ENCODE data around the gene CCT6B. TPM values are rescaled to one million over a fixed set of nuclear protein-coding genes. Genes with fewer than 3 reads are reported as not detected.

Gene CCT6B
- polyA plus RNA-seq, 3 donors: 0.95 to 1.8 (median 1.4) TPM

DNA sequence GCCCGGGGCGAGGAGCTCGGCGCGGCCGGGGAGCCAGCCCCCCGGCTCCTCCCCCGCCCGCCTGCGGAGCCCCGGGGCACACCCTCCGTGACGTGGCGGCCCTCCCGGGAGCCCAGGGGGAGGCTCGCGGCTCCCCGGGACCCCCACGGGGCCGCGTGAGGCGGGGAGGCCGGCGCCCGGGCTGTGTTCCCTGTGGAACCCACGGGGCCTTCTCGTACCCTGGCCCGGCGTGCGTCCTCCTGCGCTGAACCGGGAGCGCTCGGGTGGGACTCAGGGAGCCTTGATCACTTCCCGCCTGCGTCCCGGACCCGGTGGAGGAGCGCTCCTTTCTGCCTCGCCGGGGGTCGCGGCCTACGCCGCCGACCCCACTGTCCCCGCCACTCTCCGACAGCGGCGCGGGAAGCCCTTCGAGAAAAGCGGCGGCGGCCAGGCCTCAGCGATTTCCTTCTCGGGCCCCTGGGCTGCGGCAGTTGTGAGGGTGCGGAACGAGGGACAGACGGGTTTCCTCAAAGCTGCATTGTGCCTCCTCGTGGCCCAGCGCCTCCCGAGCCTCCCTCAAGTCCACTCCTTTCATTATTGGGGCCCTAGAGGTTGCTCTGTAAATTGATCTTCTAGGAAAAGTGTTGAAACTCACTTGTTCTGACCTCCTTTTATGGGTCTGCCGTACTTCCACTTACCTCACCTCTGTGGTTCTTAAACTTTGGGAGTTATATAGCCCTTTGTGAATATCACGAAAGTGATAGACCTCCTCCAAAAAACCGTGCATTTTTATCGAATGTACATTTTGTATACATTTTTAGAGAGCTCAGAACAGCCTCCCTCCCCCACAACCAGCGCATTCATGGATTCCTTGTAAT is 19.6 kb upstream of the CCT6B start:
- under 1% methylated on average over 55 of the region's 69 CpGs for WGBS (ENCODE audit: insufficient coverage)
- H3K4me3 Mint-ChIP-seq: peak overlapping the region; percentile 82 to 90
- peak overlapping the region; percentile 88 to 96 (median 94) for H3K27ac Mint-ChIP-seq
- H3K9me3 Mint-ChIP-seq: no peaks in the 10 kb centered on the region
- peak; percentile 70 to 79 (median 75) for DNase-seq
- H3K4me1 Mint-ChIP-seq: peaks cover 29% of the 10 kb centered on the region
- peaks cover 0 to 4% (median 3%) of the 10 kb centered on the region in 3 donors for H3K27me3 Mint-ChIP-seq (ENCODE audit: low read depth in 3 of 3)
- peak overlapping the region; percentile 80 for H3K4me2 ChIP-seq (replicated peaks; ENCODE audit: extremely low read depth, low read length, poor library complexity, severe bottlenecking)
- H3K36me3 Mint-ChIP-seq: peaks cover 25 to 29% of the 10 kb centered on the region in 2 donors
- H3K4me3 ChIP-seq (replicated peaks in 1 of 3; ENCODE audit: low read depth in 2 of 3, low read length in 3 of 3): peak overlapping the region; percentile 68 to 86 (median 83)
- peaks cover 10 to 33% of the 10 kb centered on the region in 2 donors for H3K36me3 ChIP-seq (replicated peaks in 1 of 2; ENCODE audit: control insufficient read depth in 1 of 2, insufficient read depth in 2 of 2, low read length in 2 of 2)
- H3K27ac ChIP-seq (ENCODE audit: low read depth in 1 of 2, low read length in 2 of 2): peak overlapping the region; percentile 94
- peaks cover 39% of the 10 kb centered on the region for H3K79me2 ChIP-seq (ENCODE audit: insufficient read depth, low read length)
- H4K20me1 ChIP-seq (ENCODE audit: insufficient read depth, low read length): no peaks in the 10 kb centered on the region
- no peaks in the 10 kb centered on the region for H3K27me3 ChIP-seq (ENCODE audit: control insufficient read depth in 2 of 2, insufficient read depth in 2 of 2, low read length in 2 of 2)
- peaks cover 16 to 22% of the 10 kb centered on the region in 2 donors for H3K4me1 ChIP-seq (ENCODE audit: control insufficient read depth in 1 of 2, insufficient read depth in 2 of 2, low read length in 2 of 2)
- peak overlapping the region; percentile 98 for H3K9ac ChIP-seq (ENCODE audit: insufficient read depth, low read length, poor library complexity, severe bottlenecking)
- intact Hi-C loops (cut with micrococcal nuclease): loop anchor here in 1 of 2 donors (5.0 kb wide), 1 partner anchor 106 kb away; no protein-coding TSS in a partner anchor
- H2AFZ ChIP-seq (ENCODE audit: insufficient read depth, low read depth, low read length, poor library complexity, severe bottlenecking): peak overlapping the region; percentile 87
- H3K9me3 ChIP-seq (replicated peaks in 1 of 2; ENCODE audit: control insufficient read depth in 1 of 2, insufficient read depth in 1 of 2, low read length in 2 of 2): no peaks in the 10 kb centered on the region
- TF ChIP-seq, protein P1, sequence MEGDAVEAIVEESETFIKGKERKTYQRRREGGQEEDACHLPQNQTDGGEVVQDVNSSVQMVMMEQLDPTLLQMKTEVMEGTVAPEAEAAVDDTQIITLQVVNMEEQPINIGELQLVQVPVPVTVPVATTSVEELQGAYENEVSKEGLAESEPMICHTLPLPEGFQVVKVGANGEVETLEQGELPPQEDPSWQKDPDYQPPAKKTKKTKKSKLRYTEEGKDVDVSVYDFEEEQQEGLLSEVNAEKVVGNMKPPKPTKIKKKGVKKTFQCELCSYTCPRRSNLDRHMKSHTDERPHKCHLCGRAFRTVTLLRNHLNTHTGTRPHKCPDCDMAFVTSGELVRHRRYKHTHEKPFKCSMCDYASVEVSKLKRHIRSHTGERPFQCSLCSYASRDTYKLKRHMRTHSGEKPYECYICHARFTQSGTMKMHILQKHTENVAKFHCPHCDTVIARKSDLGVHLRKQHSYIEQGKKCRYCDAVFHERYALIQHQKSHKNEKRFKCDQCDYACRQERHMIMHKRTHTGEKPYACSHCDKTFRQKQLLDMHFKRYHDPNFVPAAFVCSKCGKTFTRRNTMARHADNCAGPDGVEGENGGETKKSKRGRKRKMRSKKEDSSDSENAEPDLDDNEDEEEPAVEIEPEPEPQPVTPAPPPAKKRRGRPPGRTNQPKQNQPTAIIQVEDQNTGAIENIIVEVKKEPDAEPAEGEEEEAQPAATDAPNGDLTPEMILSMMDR (IDR thresholded peaks at IDR 0.05): peak; percentile 42

DNA sequence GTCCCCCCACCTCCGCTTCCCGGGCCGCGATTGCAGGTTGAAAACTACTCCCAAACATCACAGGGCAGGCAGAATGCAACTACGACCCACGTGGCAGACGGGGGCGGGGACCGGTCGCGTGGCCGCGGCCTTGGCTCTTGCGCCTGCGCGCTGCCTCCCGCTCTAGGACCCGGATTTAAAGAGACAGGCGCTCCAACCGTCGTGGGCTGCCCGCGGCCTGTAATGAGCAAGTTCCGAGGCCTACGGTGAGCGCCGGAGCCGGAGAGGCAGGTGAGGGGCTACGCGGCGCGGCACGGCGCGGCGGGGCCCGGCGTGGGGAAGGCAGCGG is 19.1 kb upstream of the CCT6B start, which contains the start of gene LIG3:
Gene LIG3, plus strand, starts transcription at position 160 of the 328 bp plus-strand sequence. CDS start 2,494 bp downstream, outside the sequence.
- Mint-ChIP-seq H3K27ac (peak within 1 kb of the TSS; percentile 88 to 96 (median 95)), H3K4me3 (peak within 1 kb of the TSS; percentile 82 to 93), H3K27me3 (ENCODE audit: low read depth in 3 of 3) (peaks cover 0 to 4% (median 3%) of the 10 kb centered on the region in 3 donors), H3K36me3 (peaks cover 21 to 23% of the 10 kb centered on the region in 2 donors), H3K9me3 (no peaks in the 10 kb centered on the region), H3K4me1 (peaks cover 29% of the 10 kb centered on the region)
- peak within 1 kb of the TSS; percentile 98 for H3K9ac ChIP-seq (ENCODE audit: insufficient read depth, low read length, poor library complexity, severe bottlenecking)
- peak within 1 kb of the TSS; percentile 68 to 86 (median 83) for H3K4me3 ChIP-seq (replicated peaks in 1 of 3; ENCODE audit: low read depth in 2 of 3, low read length in 3 of 3)
- H3K36me3 ChIP-seq (replicated peaks in 1 of 2; ENCODE audit: control insufficient read depth in 1 of 2, insufficient read depth in 2 of 2, low read length in 2 of 2): peaks cover 9 to 27% of the 10 kb centered on the region in 2 donors
- no peaks in the 10 kb centered on the region for H4K20me1 ChIP-seq (ENCODE audit: insufficient read depth, low read length)
- DNase-seq: peak; percentile 86 to 91 (median 86)
- TF ChIP-seq, protein P1 (IDR thresholded peaks at IDR 0.05): no peak
- H3K27me3 ChIP-seq (ENCODE audit: control insufficient read depth in 2 of 2, insufficient read depth in 2 of 2, low read length in 2 of 2): no peaks in the 10 kb centered on the region
- peaks cover 39% of the 10 kb centered on the region for H3K79me2 ChIP-seq (ENCODE audit: insufficient read depth, low read length)
- no peaks in the 10 kb centered on the region for H3K9me3 ChIP-seq (replicated peaks in 1 of 2; ENCODE audit: control insufficient read depth in 1 of 2, insufficient read depth in 1 of 2, low read length in 2 of 2)
- intact Hi-C loops (cut with micrococcal nuclease): loop anchor here in 1 of 2 donors (5.0 kb wide), 1 partner anchor 107 kb away; no protein-coding TSS in a partner anchor
- peak within 1 kb of the TSS; percentile 80 for H3K4me2 ChIP-seq (replicated peaks; ENCODE audit: extremely low read depth, low read length, poor library complexity, severe bottlenecking)
- peaks cover 16 to 22% of the 10 kb centered on the region in 2 donors for H3K4me1 ChIP-seq (ENCODE audit: control insufficient read depth in 1 of 2, insufficient read depth in 2 of 2, low read length in 2 of 2)
- peak within 1 kb of the TSS; percentile 87 for H2AFZ ChIP-seq (ENCODE audit: insufficient read depth, low read depth, low read length, poor library complexity, severe bottlenecking)
- peak within 1 kb of the TSS; percentile 94 for H3K27ac ChIP-seq (ENCODE audit: low read depth in 1 of 2, low read length in 2 of 2)
- WGBS (ENCODE audit: insufficient coverage): under 1% methylated on average over 39 of the region's 39 CpGs

Measured in CD14-positive monocyte (primary cell).